Thyroid gland (tissue), 4 donors: ENCODE measurements around the gene FERMT3. TPM values are rescaled to one million over a fixed set of nuclear protein-coding genes. Genes with fewer than 3 reads are reported as not detected.

Experiments
- DNase-seq, 2 donors: peaks; one replicate each; pipeline ENCODE4 v3.0.0-alpha.2; 2019
- H3K27ac ChIP-seq, 3 donors: fragments of 200-600 bp; sonication (generic); 1 replicate in 2 of 3; 2 replicates in 1 of 3; pipeline ENCODE4 v1.5.1; 2016 to 2019; ENCODE audit warnings: mild to moderate bottlenecking in 1 of 3, moderate library complexity in 1 of 3
- H3K27me3 ChIP-seq: fragments of 200-600 bp; sonication (generic); one replicate; pipeline ENCODE4 v1.5.1; 2019
- H3K36me3 ChIP-seq, 2 donors: fragments of 200-600 bp; sonication (generic); one replicate each; pipeline ENCODE4 v1.5.1; 2016 to 2019
- H3K4me1 ChIP-seq, 2 donors: fragments of 200-600 bp; sonication (generic); one replicate each; pipeline ENCODE4 v1.5.1; 2017 to 2019
- H3K4me3 ChIP-seq, 3 donors: fragments of 200-600 bp; sonication (generic); replicated peaks in 1 of 3; 1 replicate in 2 of 3; 2 replicates in 1 of 3; pipeline ENCODE4 v1.5.1; 2016; ENCODE audit warnings: mild to moderate bottlenecking in 1 of 3
- H3K9me3 ChIP-seq: fragments of 200-600 bp; sonication (generic); one replicate; pipeline ENCODE4 v1.5.1; 2017
- POLR2A ChIP-seq, 2 donors: fragments of 450-650 bp; IDR thresholded peaks; one replicate each; pipeline ENCODE4 v1.6.1; 2017; ENCODE audit warnings: antibody characterized with exemption in 2 of 2, mild to moderate bottlenecking in 2 of 2, moderate library complexity in 1 of 2
- WGBS, 2 donors: methylation state at CpG; one replicate each; pipeline ENCODE4 v1.1.5; 2017; 5-methylcytosine and 5-hydroxymethylcytosine counted together
- intact Hi-C: fragments of 100-400 bp; cut with DNase I; formaldehyde crosslinking; loops from one replicate; pipeline ENCODE4 v1.15.1; 2023
- total RNA-seq, 4 donors: library from RNA; depleted of rRNA; stranded (reverse); fragments of >200 nt; gene quantifications; one replicate each; pipeline ENCODE4 v1.2.3, GENCODE V29; 2016
- TF ChIP-seq, protein P1 (sequence below), 6 experiments: fragments of 200-600 bp in 3 of 6; fragments of 450-650 bp in 3 of 6; sonication (generic) in 3 of 6; IDR thresholded peaks; one replicate each; pipeline ENCODE4 v1.5.1; 2016 to 2019; ENCODE audit warnings: antibody characterized with exemption in 6 of 6, mild to moderate bottlenecking in 2 of 6, inconsistent platforms in 1 of 6, moderate library complexity in 1 of 6

FERMT3 gene
- total RNA-seq, 4 donors from 2014 or later: 7.6 to 13.9 (median 10.8) TPM

DNA sequence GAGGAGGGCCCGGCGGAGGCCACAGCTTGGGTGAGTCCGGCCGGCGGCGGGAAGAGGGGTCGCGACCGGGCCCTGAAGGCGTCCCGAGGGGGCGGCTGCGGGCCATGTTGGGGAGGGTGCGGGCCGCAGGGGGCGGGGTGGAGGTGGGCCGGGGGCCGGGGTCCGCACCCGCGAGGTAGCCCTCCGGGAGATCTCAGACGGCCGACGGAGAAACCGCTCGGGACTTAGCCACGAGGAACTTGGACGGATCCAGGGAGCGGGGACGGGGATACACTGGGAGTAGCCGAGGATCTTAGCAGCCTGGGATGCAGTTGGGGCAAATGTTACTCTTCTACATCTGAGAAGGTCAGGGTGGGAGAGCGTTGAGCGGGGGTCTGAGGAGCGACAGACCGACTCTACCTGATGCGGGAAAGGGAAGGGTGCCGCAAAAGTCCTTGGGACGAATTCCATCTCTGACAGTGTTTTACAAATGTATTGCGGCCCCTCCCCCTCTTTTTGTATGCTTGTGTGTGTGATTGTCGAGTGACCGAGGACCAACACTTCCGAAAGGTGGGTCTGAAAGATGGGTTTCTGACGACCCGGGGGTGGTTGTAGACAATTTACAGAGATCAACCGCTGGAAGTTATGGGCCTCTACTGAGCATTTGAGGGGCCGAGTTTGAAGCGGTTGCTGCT, 19.9 kb upstream of the FERMT3 start:
- Histone ChIP-seq H3K27ac (peak overlapping the region in 2 of 3 donors; percentile 26 to 92), H3K36me3 (no peaks in the 10 kb centered on the region), H3K27me3 (no peaks in the 10 kb centered on the region), H3K9me3 (no peaks in the 10 kb centered on the region), H3K4me1 (peaks cover 34 to 51% of the 10 kb centered on the region in 2 donors), H3K4me3 (no peak overlapping the region)
- intact Hi-C loops: no loop called here
- TF ChIP-seq POLR2A (IDR thresholded peaks at IDR 0.05): no peak
- TF ChIP-seq, protein P1, sequence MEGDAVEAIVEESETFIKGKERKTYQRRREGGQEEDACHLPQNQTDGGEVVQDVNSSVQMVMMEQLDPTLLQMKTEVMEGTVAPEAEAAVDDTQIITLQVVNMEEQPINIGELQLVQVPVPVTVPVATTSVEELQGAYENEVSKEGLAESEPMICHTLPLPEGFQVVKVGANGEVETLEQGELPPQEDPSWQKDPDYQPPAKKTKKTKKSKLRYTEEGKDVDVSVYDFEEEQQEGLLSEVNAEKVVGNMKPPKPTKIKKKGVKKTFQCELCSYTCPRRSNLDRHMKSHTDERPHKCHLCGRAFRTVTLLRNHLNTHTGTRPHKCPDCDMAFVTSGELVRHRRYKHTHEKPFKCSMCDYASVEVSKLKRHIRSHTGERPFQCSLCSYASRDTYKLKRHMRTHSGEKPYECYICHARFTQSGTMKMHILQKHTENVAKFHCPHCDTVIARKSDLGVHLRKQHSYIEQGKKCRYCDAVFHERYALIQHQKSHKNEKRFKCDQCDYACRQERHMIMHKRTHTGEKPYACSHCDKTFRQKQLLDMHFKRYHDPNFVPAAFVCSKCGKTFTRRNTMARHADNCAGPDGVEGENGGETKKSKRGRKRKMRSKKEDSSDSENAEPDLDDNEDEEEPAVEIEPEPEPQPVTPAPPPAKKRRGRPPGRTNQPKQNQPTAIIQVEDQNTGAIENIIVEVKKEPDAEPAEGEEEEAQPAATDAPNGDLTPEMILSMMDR (IDR thresholded peaks at IDR 0.05): no peak
- 2% methylated on average over 35 of the region's 48 CpGs for WGBS, 2 donors
- DNase-seq: peak in 1 of 2 donors; percentile 27

DNA sequence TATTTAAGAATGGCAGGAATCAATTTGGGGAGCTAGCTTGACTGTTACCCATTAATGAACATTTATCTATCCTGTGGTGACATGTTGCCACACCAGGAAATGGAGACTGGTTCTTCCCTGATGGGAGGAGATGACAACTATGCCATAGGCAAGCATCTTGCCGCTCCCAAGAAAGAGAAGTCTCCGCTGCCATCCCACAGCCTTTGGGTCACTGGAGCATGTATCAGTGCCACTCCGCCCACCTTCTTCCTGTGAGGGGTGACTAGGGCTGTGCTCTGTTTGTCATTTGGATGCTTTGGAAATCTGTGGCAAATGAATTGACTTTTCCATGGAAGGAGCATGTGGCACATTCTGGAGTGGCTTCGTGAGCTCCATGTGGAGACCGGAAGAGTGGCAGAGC, 14.1 kb upstream of the FERMT3 start:
- Histone ChIP-seq H3K9me3 (no peaks in the 10 kb centered on the region), H3K27me3 (no peaks in the 10 kb centered on the region), H3K4me3 (no peak overlapping the region), H3K36me3 (peaks cover 48% of the 10 kb centered on the region in 2 donors), H3K27ac (no peak overlapping the region), H3K4me1 (peaks cover 5 to 18% of the 10 kb centered on the region in 2 donors)
- TF ChIP-seq POLR2A (IDR thresholded peaks at IDR 0.05): no peak
- TF ChIP-seq, protein P1 (IDR thresholded peaks at IDR 0.05): no peak
- intact Hi-C loops: no loop called here
- 88 to 94% methylated on average over 5 of the region's 5 CpGs for WGBS, 2 donors
- no peak for DNase-seq

DNA sequence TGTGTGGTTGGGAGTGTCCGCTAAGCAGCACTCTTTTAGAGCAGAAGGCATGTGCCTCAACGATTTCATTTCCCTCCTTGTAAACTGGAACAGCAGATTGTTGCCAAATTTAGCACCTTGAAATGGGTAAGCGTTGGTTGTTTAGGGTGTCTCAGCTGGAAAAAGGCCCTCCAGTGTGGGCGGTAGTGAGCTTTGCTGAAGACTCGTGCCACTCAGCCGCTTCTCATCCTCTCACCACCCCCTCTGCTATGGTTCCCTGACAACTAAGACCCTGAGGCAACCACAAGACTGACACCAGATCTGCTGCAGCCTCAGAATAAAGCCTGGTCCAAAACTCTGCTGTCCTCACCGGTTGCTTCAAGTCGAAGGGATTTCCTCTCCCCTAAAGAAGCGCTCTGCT, 9.9 kb upstream of the FERMT3 start:
- no peaks in the 10 kb centered on the region for H3K27me3 ChIP-seq
- H3K36me3 ChIP-seq: peaks cover 81 to 83% of the 10 kb centered on the region in 2 donors
- no peak overlapping the region for H3K4me3 ChIP-seq
- no peak overlapping the region for H3K27ac ChIP-seq
- no peaks in the 10 kb centered on the region for H3K9me3 ChIP-seq
- H3K4me1 ChIP-seq: no peaks in the 10 kb centered on the region
- intact Hi-C loops: no loop called here
- DNase-seq: no peak
- TF ChIP-seq, protein P1 (IDR thresholded peaks at IDR 0.05): no peak
- no peak for TF ChIP-seq POLR2A (IDR thresholded peaks at IDR 0.05)
- 85 to 89% methylated on average over 9 of the region's 9 CpGs for whole genome bisulfite sequencing, 2 donors

DNA sequence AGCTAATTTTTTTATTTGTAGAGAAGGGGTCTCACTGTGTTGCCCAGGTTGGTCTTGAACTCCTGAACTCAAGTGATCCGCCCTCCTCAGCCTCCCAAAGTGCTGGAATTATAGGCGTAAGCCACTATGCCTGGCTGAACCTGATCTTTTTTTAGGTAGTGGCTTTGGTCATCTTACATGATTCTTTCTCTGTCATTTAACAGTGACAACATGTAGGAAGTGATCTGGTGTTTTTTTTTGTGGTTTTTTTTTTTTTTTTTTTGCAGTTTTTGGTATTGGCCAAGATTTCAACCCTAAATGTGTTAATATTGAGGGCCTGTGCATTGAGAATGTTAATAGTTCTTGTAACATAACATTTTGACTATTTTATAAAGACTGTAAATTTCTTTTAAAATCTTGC, 8.0 kb upstream of the FERMT3 start:
- no peaks in the 10 kb centered on the region for H3K4me1 ChIP-seq
- H3K36me3 ChIP-seq: peaks cover 88 to 94% of the 10 kb centered on the region in 2 donors
- H3K4me3 ChIP-seq: no peak overlapping the region
- no peak for DNase-seq
- H3K9me3 ChIP-seq: no peaks in the 10 kb centered on the region
- H3K27me3 ChIP-seq: no peaks in the 10 kb centered on the region
- intact Hi-C loops: no loop called here
- no peak for TF ChIP-seq POLR2A (IDR thresholded peaks at IDR 0.05)
- TF ChIP-seq, protein P1 (IDR thresholded peaks at IDR 0.05): no peak
- H3K27ac ChIP-seq: no peak overlapping the region
- WGBS, 2 donors: 98 to 100% methylated on average over 2 of the region's 2 CpGs

DNA sequence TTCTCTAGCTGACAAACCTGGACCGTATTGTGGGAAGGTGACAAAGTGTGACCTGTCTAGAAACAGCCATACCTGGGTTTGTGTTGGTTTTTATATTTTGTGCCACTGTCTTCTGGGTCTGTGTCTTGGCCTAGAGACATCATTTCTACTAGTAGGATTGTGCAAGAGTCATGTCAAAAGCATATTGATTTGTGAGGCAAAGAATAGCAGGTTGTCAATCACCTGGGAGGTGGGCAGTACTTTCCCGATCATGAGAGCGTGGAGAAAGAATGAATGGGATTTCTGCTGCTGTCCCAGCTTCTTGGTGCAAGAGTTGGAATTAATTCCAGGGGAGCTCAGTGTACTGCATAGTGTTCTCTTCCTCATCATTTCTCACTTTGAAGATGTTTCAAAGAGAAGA, 5.0 kb upstream of the FERMT3 start:
- no peak for DNase-seq
- TF ChIP-seq, protein P1 (IDR thresholded peaks at IDR 0.05): no peak
- TF ChIP-seq POLR2A (IDR thresholded peaks at IDR 0.05): no peak
- intact Hi-C loops: no loop called here
- H3K4me3 ChIP-seq: no peak overlapping the region
- no peaks in the 10 kb centered on the region for H3K27me3 ChIP-seq
- H3K27ac ChIP-seq: no peak overlapping the region
- no peaks in the 10 kb centered on the region for H3K9me3 ChIP-seq
- peaks cover 61 to 68% of the 10 kb centered on the region in 2 donors for H3K36me3 ChIP-seq
- WGBS, 2 donors: 90 to 94% methylated on average over 3 of the region's 3 CpGs
- H3K4me1 ChIP-seq: peaks cover 9 to 13% of the 10 kb centered on the region in 2 donors
